GM12892 (cell line): ENCODE measurements around the gene CDK19.

Source experiments
- POLR2A ChIP-seq: IDR thresholded peaks from 2 replicates; pipeline ENCODE4 v1.6.1; 2011; ENCODE audit warnings: low read depth, low read length, control low read depth
- POLR2AphosphoS5 ChIP-seq: IDR thresholded peaks from 2 replicates; pipeline ENCODE4 v1.6.1; 2011; ENCODE audit warnings: low read depth, low read length, control low read depth

DNA sequence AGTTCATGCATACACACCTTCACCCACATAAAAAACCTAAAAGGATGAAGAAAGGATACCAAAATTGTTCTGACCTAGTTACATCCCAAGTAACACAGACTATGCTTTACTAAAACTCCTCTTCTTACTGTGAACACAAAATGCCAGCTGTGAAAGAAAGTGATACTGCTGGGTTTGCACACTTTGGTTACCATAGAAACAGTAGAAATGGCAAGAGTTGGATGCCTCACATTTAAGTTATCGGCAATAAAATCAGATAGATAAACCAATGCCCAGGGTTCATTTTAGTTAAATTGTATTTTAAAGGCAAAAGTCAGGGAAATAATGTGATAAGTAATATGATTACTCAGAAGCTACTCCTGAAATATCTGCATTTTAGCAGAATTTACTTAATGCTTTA lies 161.9 kb downstream of the CDK19 start:
- TF ChIP-seq POLR2AphosphoS5 (no peak), POLR2A (no peak)
